Stimulated activated memory B cell treated with anti-CD40 and anti-IgM and Interleukin-4, amounts not matched to agents 10 μg/mL and 1 μg/mL and 100 μg/mL, for 72 hours (primary cell): ENCODE data around the gene MEGF6.

Experiments
- ATAC-seq: fragments of 150-1000 bp; cut with Tn5 transposase; 2 replicates; pipeline ENCODE4 v1.10.0; 2021
- H3K27ac Mint-ChIP-seq: one replicate; pipeline ENCODE4 v1.8.0; 2022; ENCODE audit warnings: mild to moderate bottlenecking, mixed read lengths
- H3K27me3 Mint-ChIP-seq: one replicate; pipeline ENCODE4 v1.8.0; 2022; ENCODE audit warnings: mixed read lengths
- H3K36me3 Mint-ChIP-seq: one replicate; pipeline ENCODE4 v1.8.0; 2022; ENCODE audit warnings: mixed read lengths
- H3K4me1 Mint-ChIP-seq: one replicate; pipeline ENCODE4 v1.8.0; 2022; ENCODE audit warnings: mixed read lengths
- H3K4me3 Mint-ChIP-seq: one replicate; pipeline ENCODE4 v1.8.0; 2022; ENCODE audit warnings: mild to moderate bottlenecking, moderate library complexity, mixed read lengths
- H3K9me3 Mint-ChIP-seq: one replicate; pipeline ENCODE4 v1.8.0; 2022; ENCODE audit warnings: mixed read lengths

The MEGF6 gene

GRCh38 chr1:3498986-3499385 lies 112.3 kb downstream of the MEGF6 start:
- no peaks in the 10 kb centered on the region for H3K36me3 Mint-ChIP-seq
- no peaks in the 10 kb centered on the region for H3K4me1 Mint-ChIP-seq
- no peak for ATAC-seq
- no peaks in the 10 kb centered on the region for H3K27me3 Mint-ChIP-seq
- H3K27ac Mint-ChIP-seq: no peak overlapping the region
- H3K4me3 Mint-ChIP-seq: no peak overlapping the region
- H3K9me3 Mint-ChIP-seq: no peaks in the 10 kb centered on the region

GRCh38 chr1:3498246-3498930 lies 112.9 kb downstream of the MEGF6 start:
- Mint-ChIP-seq H3K36me3 (no peaks in the 10 kb centered on the region), H3K9me3 (no peaks in the 10 kb centered on the region), H3K4me3 (no peak overlapping the region)

GRCh38 chr1:3497521-3497920 lies 113.8 kb downstream of the MEGF6 start:
- Mint-ChIP-seq H3K4me3 (no peak overlapping the region), H3K27me3 (no peaks in the 10 kb centered on the region), H3K36me3 (no peaks in the 10 kb centered on the region), H3K27ac (no peak overlapping the region), H3K4me1 (no peaks in the 10 kb centered on the region), H3K9me3 (no peaks in the 10 kb centered on the region)
- ATAC-seq: no peak

More at GRCh38 chr1:3498246-3498930, 112.9 kb downstream of the MEGF6 start:
- Mint-ChIP-seq H3K4me1 (no peaks in the 10 kb centered on the region), H3K27ac (no peak overlapping the region), H3K27me3 (no peaks in the 10 kb centered on the region)
- ATAC-seq: no peak

GRCh38 chr1:3496916-3497315 lies 114.4 kb downstream of the MEGF6 start:
- no peak overlapping the region for H3K27ac Mint-ChIP-seq
- H3K4me3 Mint-ChIP-seq: no peak overlapping the region
- H3K36me3 Mint-ChIP-seq: no peaks in the 10 kb centered on the region
- H3K27me3 Mint-ChIP-seq: no peaks in the 10 kb centered on the region
- no peak for ATAC-seq
- H3K9me3 Mint-ChIP-seq: no peaks in the 10 kb centered on the region
- H3K4me1 Mint-ChIP-seq: no peaks in the 10 kb centered on the region

- Mint-ChIP-seq H3K27me3 (no peaks in the 10 kb centered on the region), H3K4me3 (no peak overlapping the region), H3K4me1 (peaks cover 6% of the 10 kb centered on the region), H3K36me3 (no peaks in the 10 kb centered on the region), H3K9me3 (no peaks in the 10 kb centered on the region), H3K27ac (no peak overlapping the region)
- ATAC-seq: peak; percentile 2
These were observed 115.2 kb downstream of the MEGF6 start for GRCh38 chr1:3495776-3496745.

- no peaks in the 10 kb centered on the region for H3K9me3 Mint-ChIP-seq
- H3K27ac Mint-ChIP-seq: no peak overlapping the region
- H3K4me1 Mint-ChIP-seq: peaks cover 9% of the 10 kb centered on the region
- H3K27me3 Mint-ChIP-seq: no peaks in the 10 kb centered on the region
- H3K36me3 Mint-ChIP-seq: no peaks in the 10 kb centered on the region
- ATAC-seq: no peak
- no peak overlapping the region for H3K4me3 Mint-ChIP-seq
These were observed 116.7 kb downstream of the MEGF6 start for GRCh38 chr1:3494321-3495308.

GRCh38 chr1:3492545-3493246 lies 118.6 kb downstream of the MEGF6 start:
- Mint-ChIP-seq H3K27me3 (no peaks in the 10 kb centered on the region), H3K4me1 (peaks cover 9% of the 10 kb centered on the region), H3K4me3 (no peak overlapping the region), H3K27ac (no peak overlapping the region), H3K9me3 (peaks cover 4% of the 10 kb centered on the region), H3K36me3 (peaks cover 9% of the 10 kb centered on the region)
- no peak for ATAC-seq

GRCh38 chr1:3491291-3492246 lies 119.7 kb downstream of the MEGF6 start:
- Mint-ChIP-seq H3K36me3 (peaks cover 9% of the 10 kb centered on the region), H3K4me3 (peak overlapping the region; percentile 74), H3K4me1 (peaks cover 9% of the 10 kb centered on the region), H3K9me3 (peaks cover 4% of the 10 kb centered on the region), H3K27ac (no peak overlapping the region), H3K27me3 (no peaks in the 10 kb centered on the region)
- ATAC-seq: peak; percentile 81

GRCh38 chr1:3490046-3490745 lies 121.1 kb downstream of the MEGF6 start:
- no peak for ATAC-seq
- peaks cover 9% of the 10 kb centered on the region for H3K36me3 Mint-ChIP-seq
- H3K9me3 Mint-ChIP-seq: peaks cover 4% of the 10 kb centered on the region
- H3K27me3 Mint-ChIP-seq: peaks cover under 1% of the 10 kb centered on the region
- H3K4me1 Mint-ChIP-seq: peaks cover 9% of the 10 kb centered on the region
- H3K27ac Mint-ChIP-seq: no peak overlapping the region
- no peak overlapping the region for H3K4me3 Mint-ChIP-seq

GRCh38 chr1:3488432-3488831 lies 122.9 kb downstream of the MEGF6 start:
- H3K27ac Mint-ChIP-seq: no peak overlapping the region
- no peak overlapping the region for H3K4me3 Mint-ChIP-seq
- H3K4me1 Mint-ChIP-seq: peaks cover 9% of the 10 kb centered on the region
- H3K27me3 Mint-ChIP-seq: peaks cover 18% of the 10 kb centered on the region
- H3K36me3 Mint-ChIP-seq: peaks cover 9% of the 10 kb centered on the region
- H3K9me3 Mint-ChIP-seq: peaks cover 4% of the 10 kb centered on the region
- ATAC-seq: no peak

GRCh38 chr1:3485016-3485415 lies 126.3 kb downstream of the MEGF6 start:
- Mint-ChIP-seq H3K4me1 (no peaks in the 10 kb centered on the region), H3K9me3 (peaks cover 4% of the 10 kb centered on the region), H3K27ac (no peak overlapping the region), H3K4me3 (no peak overlapping the region), H3K36me3 (peaks cover 9% of the 10 kb centered on the region), H3K27me3 (peaks cover 38% of the 10 kb centered on the region)
- ATAC-seq: no peak

GRCh38 chr1:3483801-3484444 lies 127.4 kb downstream of the MEGF6 start:
- no peak overlapping the region for H3K4me3 Mint-ChIP-seq
- ATAC-seq: no peak
- H3K9me3 Mint-ChIP-seq: peaks cover 2% of the 10 kb centered on the region
- peaks cover 49% of the 10 kb centered on the region for H3K27me3 Mint-ChIP-seq
- H3K36me3 Mint-ChIP-seq: peaks cover 6% of the 10 kb centered on the region
- no peaks in the 10 kb centered on the region for H3K4me1 Mint-ChIP-seq
- H3K27ac Mint-ChIP-seq: no peak overlapping the region

- H3K36me3 Mint-ChIP-seq: peaks cover under 1% of the 10 kb centered on the region
- no peaks in the 10 kb centered on the region for H3K4me1 Mint-ChIP-seq
- ATAC-seq: no peak
- no peak overlapping the region for H3K4me3 Mint-ChIP-seq
- peaks cover 55% of the 10 kb centered on the region for H3K27me3 Mint-ChIP-seq
- H3K27ac Mint-ChIP-seq: no peak overlapping the region
- H3K9me3 Mint-ChIP-seq: no peaks in the 10 kb centered on the region
These were observed 127.9 kb downstream of the MEGF6 start for GRCh38 chr1:3483380-3483779.
